Thyroid gland (tissue), 4 donors: ENCODE results near the gene INTS1. TPM values are rescaled to one million over a fixed set of nuclear protein-coding genes. Genes with fewer than 3 reads are reported as not detected.

ENCODE experiments used
- DNase-seq, 2 donors: peaks; one replicate each; pipeline ENCODE4 v3.0.0-alpha.2; 2019
- H3K27ac ChIP-seq, 3 donors: fragments of 200-600 bp; sonication (generic); 1 replicate in 2 of 3; 2 replicates in 1 of 3; pipeline ENCODE4 v1.5.1; 2016 to 2019; ENCODE audit warnings: mild to moderate bottlenecking in 1 of 3, moderate library complexity in 1 of 3
- H3K27me3 ChIP-seq: fragments of 200-600 bp; sonication (generic); one replicate; pipeline ENCODE4 v1.5.1; 2019
- H3K36me3 ChIP-seq, 2 donors: fragments of 200-600 bp; sonication (generic); one replicate each; pipeline ENCODE4 v1.5.1; 2016 to 2019
- H3K4me1 ChIP-seq, 2 donors: fragments of 200-600 bp; sonication (generic); one replicate each; pipeline ENCODE4 v1.5.1; 2017 to 2019
- H3K4me3 ChIP-seq, 3 donors: fragments of 200-600 bp; sonication (generic); replicated peaks in 1 of 3; 1 replicate in 2 of 3; 2 replicates in 1 of 3; pipeline ENCODE4 v1.5.1; 2016; ENCODE audit warnings: mild to moderate bottlenecking in 1 of 3
- H3K9me3 ChIP-seq: fragments of 200-600 bp; sonication (generic); one replicate; pipeline ENCODE4 v1.5.1; 2017
- POLR2A ChIP-seq, 2 donors: fragments of 450-650 bp; IDR thresholded peaks; one replicate each; pipeline ENCODE4 v1.6.1; 2017; ENCODE audit warnings: antibody characterized with exemption in 2 of 2, mild to moderate bottlenecking in 2 of 2, moderate library complexity in 1 of 2
- WGBS, 2 donors: methylation state at CpG; one replicate each; pipeline ENCODE4 v1.1.5; 2017; 5-methylcytosine and 5-hydroxymethylcytosine counted together
- intact Hi-C: fragments of 100-400 bp; cut with DNase I; formaldehyde crosslinking; loops from one replicate; pipeline ENCODE4 v1.15.1; 2023
- total RNA-seq, 4 donors: library from RNA; depleted of rRNA; stranded (reverse); fragments of >200 nt; gene quantifications; one replicate each; pipeline ENCODE4 v1.2.3, GENCODE V29; 2016
- TF ChIP-seq, protein P1 (sequence below), 6 experiments: fragments of 200-600 bp in 3 of 6; fragments of 450-650 bp in 3 of 6; sonication (generic) in 3 of 6; IDR thresholded peaks; one replicate each; pipeline ENCODE4 v1.5.1; 2016 to 2019; ENCODE audit warnings: antibody characterized with exemption in 6 of 6, mild to moderate bottlenecking in 2 of 6, inconsistent platforms in 1 of 6, moderate library complexity in 1 of 6

Gene INTS1
- total RNA-seq, 4 donors from 2014 or later: 34.5 to 72.3 (median 65.5) TPM

DNA sequence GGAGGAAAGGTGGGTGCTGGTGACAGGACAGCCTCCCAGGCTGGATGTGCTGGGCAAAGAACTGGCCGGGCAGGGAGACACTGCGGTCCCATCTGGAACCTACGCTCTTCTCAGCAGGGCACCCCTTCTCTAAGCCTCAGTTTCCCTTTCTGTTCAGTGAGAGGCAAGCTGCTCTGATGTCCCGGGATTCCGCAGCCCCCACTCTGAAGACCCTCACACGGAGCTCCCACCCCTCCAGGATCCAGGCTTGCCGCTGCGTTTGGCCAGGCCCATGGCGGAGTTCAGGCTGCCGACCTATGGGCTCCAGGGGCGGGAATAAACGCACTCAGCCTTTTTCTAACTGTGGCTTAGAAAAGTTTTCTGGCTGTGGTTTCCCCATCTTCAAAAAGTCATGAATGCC is 10.2 kb upstream of the INTS1 start:
- H3K4me1 ChIP-seq: no peaks in the 10 kb centered on the region
- intact Hi-C loops: no loop called here
- WGBS, 2 donors: 84 to 90% methylated on average over 12 of the region's 12 CpGs
- no peaks in the 10 kb centered on the region for H3K36me3 ChIP-seq
- DNase-seq: no peak
- TF ChIP-seq POLR2A (IDR thresholded peaks at IDR 0.05): no peak
- TF ChIP-seq, protein P1, sequence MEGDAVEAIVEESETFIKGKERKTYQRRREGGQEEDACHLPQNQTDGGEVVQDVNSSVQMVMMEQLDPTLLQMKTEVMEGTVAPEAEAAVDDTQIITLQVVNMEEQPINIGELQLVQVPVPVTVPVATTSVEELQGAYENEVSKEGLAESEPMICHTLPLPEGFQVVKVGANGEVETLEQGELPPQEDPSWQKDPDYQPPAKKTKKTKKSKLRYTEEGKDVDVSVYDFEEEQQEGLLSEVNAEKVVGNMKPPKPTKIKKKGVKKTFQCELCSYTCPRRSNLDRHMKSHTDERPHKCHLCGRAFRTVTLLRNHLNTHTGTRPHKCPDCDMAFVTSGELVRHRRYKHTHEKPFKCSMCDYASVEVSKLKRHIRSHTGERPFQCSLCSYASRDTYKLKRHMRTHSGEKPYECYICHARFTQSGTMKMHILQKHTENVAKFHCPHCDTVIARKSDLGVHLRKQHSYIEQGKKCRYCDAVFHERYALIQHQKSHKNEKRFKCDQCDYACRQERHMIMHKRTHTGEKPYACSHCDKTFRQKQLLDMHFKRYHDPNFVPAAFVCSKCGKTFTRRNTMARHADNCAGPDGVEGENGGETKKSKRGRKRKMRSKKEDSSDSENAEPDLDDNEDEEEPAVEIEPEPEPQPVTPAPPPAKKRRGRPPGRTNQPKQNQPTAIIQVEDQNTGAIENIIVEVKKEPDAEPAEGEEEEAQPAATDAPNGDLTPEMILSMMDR (IDR thresholded peaks at IDR 0.05): no peak
- H3K27ac ChIP-seq: peak overlapping the region in 1 of 3 donors; percentile 85
- no peak overlapping the region for H3K4me3 ChIP-seq
- H3K9me3 ChIP-seq: no peaks in the 10 kb centered on the region
- no peaks in the 10 kb centered on the region for H3K27me3 ChIP-seq

DNA sequence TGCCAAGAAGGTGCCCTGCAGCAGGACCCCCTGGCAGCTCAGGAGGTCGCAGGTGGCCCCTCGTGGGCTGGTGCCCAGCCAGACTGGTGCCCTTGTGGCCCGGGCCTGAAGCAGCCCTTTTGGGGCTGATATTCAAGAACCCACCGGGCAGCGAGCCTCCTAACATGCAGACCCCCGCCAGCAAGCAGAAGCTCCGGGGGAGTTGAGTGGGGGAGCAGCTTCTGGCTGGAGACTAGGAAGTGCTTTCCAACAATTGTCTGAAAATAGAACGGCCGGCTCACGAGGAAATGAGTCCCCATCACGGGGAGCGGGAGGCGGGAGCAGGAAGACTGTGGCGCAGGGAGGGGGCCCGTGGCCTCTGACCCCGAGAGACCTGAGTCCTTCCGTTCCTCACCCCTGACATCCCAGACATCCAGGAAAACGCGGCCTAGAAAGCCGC is 9.5 kb upstream of the INTS1 start:
- no peak for DNase-seq
- H3K4me1 ChIP-seq: no peaks in the 10 kb centered on the region
- H3K27ac ChIP-seq: peak overlapping the region; percentile 33 to 85 (median 74)
- TF ChIP-seq, protein P1 (IDR thresholded peaks at IDR 0.05): no peak
- TF ChIP-seq POLR2A (IDR thresholded peaks at IDR 0.05): no peak
- WGBS, 2 donors: 64 to 67% methylated on average over 20 of the region's 20 CpGs
- H3K9me3 ChIP-seq: no peaks in the 10 kb centered on the region
- H3K4me3 ChIP-seq: no peak overlapping the region
- no peaks in the 10 kb centered on the region for H3K36me3 ChIP-seq
- H3K27me3 ChIP-seq: no peaks in the 10 kb centered on the region
- intact Hi-C loops: no loop called here

DNA sequence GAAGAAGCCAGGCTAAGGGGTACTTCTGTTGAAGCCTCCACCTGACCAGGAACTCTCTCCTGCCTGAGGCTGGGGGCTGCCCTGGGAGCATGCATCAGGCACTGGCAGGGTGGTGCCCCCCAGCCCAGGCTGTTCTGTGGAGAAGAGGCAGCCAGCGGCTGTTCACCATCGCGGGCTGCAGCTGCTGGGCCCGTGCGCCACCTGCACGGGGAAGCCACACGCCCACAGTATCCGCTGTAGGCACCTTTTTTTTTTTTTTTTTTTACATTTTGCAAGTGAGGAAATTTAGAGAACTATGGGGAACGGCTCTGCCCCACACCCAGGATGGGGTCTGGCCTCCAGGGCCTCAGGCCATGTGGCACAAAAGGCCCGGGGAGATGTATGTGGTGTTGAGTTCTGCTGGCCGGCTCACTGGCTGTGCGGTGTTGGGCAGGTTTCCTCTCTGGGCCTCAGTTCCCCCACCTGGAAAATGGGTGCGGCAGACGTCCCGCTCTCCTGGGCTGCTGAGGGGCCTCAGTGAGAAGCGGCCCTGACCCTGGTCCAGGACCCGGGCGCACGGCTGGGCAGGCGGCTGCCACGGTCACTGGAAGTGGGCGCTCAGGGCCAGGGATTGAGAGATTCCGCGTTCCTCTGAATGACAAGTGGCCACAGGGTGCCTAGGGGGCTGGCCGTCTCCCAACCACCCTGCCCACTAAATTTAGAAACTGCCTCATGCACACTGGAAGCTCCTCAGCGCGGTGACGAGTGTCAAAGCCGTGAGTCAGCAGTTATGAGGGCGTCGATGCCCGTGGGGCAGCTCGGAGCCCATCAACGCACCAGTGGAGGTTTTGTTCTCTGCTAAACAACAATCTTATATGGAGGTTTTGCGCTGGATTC is 8.8 kb upstream of the INTS1 start:
- WGBS, 2 donors: 69 to 73% methylated on average over 16 to 23 of the region's 35 CpGs
- no peaks in the 10 kb centered on the region for H3K36me3 ChIP-seq
- intact Hi-C loops: no loop called here
- H3K27ac ChIP-seq: peak overlapping the region; percentile 33 to 85 (median 74)
- no peaks in the 10 kb centered on the region for H3K4me1 ChIP-seq
- no peak overlapping the region for H3K4me3 ChIP-seq
- no peak for TF ChIP-seq POLR2A (IDR thresholded peaks at IDR 0.05)
- TF ChIP-seq, protein P1 (IDR thresholded peaks at IDR 0.05): no peak
- no peaks in the 10 kb centered on the region for H3K27me3 ChIP-seq
- no peaks in the 10 kb centered on the region for H3K9me3 ChIP-seq
- peak in 1 of 2 donors; percentile 20 for DNase-seq

DNA sequence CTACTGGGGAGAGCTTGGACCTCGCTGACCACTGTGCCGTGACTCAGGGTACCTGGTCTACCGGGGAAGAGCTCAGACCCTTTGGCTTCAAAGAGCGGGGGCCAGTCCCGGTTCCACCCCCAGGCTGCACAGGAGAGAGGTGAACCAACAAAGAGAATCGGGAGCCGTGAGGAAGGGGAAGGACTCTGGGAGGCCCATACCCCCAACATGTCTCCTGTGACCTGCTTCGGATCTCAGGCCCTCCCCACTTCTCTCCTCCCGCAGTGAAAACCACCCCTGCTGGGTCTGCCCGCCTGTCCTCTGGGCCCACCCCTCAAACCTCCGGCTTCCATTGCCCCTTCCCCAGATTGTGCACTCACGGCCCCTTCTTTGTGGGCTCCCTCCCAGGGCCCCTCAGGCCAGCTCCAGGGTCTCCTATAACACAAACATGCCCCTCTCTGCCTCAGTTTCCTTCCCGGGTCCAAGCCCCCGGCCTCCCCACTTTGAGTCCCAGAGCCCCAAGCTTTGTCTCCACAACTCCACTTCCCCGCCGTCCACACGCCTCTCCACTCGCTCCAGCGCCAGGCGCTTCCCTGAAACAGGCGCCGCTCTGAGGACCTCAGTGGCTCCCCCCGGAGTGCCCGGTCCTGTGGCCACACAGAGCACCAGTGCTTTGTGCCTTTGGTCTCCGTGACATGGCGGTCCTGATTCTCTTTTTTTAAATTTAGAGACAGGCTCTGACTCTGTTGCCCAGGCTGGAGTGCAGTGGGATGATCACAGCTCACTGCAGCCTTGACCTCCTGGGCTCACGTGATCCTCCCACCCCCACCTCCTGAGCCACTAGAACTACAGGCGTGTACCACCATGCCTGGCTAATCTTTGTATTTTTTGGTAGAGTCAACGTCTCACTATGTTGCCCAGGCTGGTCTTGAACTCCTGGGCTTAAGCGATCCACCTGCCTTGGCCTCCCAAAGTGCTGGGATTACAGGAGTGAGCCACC is 7.5 kb upstream of the INTS1 start:
- TF ChIP-seq POLR2A (IDR thresholded peaks at IDR 0.05): no peak
- TF ChIP-seq, protein P1 (IDR thresholded peaks at IDR 0.05): no peak
- no peak overlapping the region for H3K27ac ChIP-seq
- intact Hi-C loops: no loop called here

More for the DNA sequence above, 7.5 kb upstream of the INTS1 start:
- Histone ChIP-seq H3K27me3 (no peaks in the 10 kb centered on the region), H3K9me3 (no peaks in the 10 kb centered on the region), H3K36me3 (no peaks in the 10 kb centered on the region), H3K4me1 (no peaks in the 10 kb centered on the region), H3K4me3 (no peak overlapping the region)
- DNase-seq: no peak
- 82 to 83% methylated on average over 28 of the region's 30 CpGs for WGBS, 2 donors
